A673 (cell line): Measurements from ENCODE around the gene CHRNA3.

Source experiments
- EZH2 ChIP-seq: fragments of 200-600 bp; sonication (generic); IDR thresholded peaks from 2 replicates; pipeline ENCODE4 v1.6.1; 2017; ENCODE audit warnings: borderline replicate concordance, low read depth, mild to moderate bottlenecking, mixed read lengths, antibody characterized with exemption, low read length; ENCODE audit not compliant: poor library complexity, severe bottlenecking
- TF ChIP-seq, protein P1 (sequence below): fragments of 300-800, 200-600 bp; sonication (generic); conservative IDR thresholded peaks from 2 replicates; pipeline ENCODE4 v1.5.1; 2017; ENCODE audit warnings: low read depth, mild to moderate bottlenecking, antibody characterized with exemption, low read length, moderate library complexity, mixed read lengths

DNA sequence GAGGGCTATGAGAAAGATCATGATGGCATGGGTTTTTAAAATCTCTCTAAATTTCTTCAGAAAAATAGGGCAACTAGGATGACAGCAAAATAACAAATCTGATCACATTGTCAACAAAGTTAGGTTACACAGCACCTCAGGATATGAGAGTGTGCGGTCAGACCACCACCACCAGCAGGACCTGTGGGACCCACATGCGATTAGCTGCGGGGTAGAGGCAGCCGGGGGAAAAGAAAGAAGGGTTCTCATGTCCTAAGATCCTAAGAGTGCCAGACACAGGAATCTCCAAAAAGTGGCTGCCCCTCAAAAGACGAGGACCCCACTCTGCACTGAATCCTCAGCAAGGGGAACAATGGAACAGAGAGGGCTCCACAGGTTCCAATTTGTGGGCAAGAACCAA lies 15.6 kb downstream of the CHRNA3 start:
- TF ChIP-seq, protein P1, sequence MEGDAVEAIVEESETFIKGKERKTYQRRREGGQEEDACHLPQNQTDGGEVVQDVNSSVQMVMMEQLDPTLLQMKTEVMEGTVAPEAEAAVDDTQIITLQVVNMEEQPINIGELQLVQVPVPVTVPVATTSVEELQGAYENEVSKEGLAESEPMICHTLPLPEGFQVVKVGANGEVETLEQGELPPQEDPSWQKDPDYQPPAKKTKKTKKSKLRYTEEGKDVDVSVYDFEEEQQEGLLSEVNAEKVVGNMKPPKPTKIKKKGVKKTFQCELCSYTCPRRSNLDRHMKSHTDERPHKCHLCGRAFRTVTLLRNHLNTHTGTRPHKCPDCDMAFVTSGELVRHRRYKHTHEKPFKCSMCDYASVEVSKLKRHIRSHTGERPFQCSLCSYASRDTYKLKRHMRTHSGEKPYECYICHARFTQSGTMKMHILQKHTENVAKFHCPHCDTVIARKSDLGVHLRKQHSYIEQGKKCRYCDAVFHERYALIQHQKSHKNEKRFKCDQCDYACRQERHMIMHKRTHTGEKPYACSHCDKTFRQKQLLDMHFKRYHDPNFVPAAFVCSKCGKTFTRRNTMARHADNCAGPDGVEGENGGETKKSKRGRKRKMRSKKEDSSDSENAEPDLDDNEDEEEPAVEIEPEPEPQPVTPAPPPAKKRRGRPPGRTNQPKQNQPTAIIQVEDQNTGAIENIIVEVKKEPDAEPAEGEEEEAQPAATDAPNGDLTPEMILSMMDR, result no peak
- no peak for TF ChIP-seq EZH2
